VCaP (cell line): ENCODE data around the gene RAB27A.

Experiments
- H3K27ac ChIP-seq: fragments of 450-650 bp; 2 replicates; pipeline ENCODE4 v1.5.1; 2017
- CTCF ChIP-seq: fragments of 450-650 bp; conservative IDR thresholded peaks from 2 replicates; pipeline ENCODE4 v1.5.1; 2017; ENCODE audit warnings: mild to moderate bottlenecking, moderate library complexity

The RAB27A gene

GRCh38 chr15:55204464-55204863 is 85.1 kb downstream of the RAB27A start:
- TF ChIP-seq CTCF = no peak
- H3K27ac ChIP-seq = peak overlapping the region; percentile 59

- H3K27ac ChIP-seq = no peak overlapping the region
- no peak for TF ChIP-seq CTCF
Observed at GRCh38 chr15:55202206-55202605, 87.4 kb downstream of the RAB27A start.

- H3K27ac ChIP-seq = no peak overlapping the region
- TF ChIP-seq CTCF = no peak
Observed at GRCh38 chr15:55198706-55199105, 90.9 kb downstream of the RAB27A start.

- peak overlapping the region; percentile 91 for H3K27ac ChIP-seq
- no peak for TF ChIP-seq CTCF
Observed at GRCh38 chr15:55197719-55198118, 91.9 kb downstream of the RAB27A start.

- no peak for TF ChIP-seq CTCF
- H3K27ac ChIP-seq = peak overlapping the region; percentile 91
Observed at GRCh38 chr15:55197362-55197705, 92.3 kb downstream of the RAB27A start.

- peak; percentile 64 for TF ChIP-seq CTCF
- H3K27ac ChIP-seq = peak within 1 kb of the TSS; percentile 91
Observed at GRCh38 chr15:55196458-55197361, 92.9 kb downstream of the RAB27A start, which contains the start of gene RSL24D1. TSS of gene RSL24D1 (minus strand) at chr15:55196941. CDS start at chr15:55196890, 51 bp downstream.

- H3K27ac ChIP-seq = peak overlapping the region; percentile 91
- no peak for TF ChIP-seq CTCF
Observed at GRCh38 chr15:55195996-55196395, 93.6 kb downstream of the RAB27A start.
